Cerebellar cortex (tissue), 1 donor: ENCODE data around the gene ZNF319.

Source experiments
- DNase-seq: peaks from one replicate; pipeline ENCODE4 v3.0.0-alpha.2; 2015; ENCODE audit warnings: low spot score

The ZNF319 gene

DNA sequence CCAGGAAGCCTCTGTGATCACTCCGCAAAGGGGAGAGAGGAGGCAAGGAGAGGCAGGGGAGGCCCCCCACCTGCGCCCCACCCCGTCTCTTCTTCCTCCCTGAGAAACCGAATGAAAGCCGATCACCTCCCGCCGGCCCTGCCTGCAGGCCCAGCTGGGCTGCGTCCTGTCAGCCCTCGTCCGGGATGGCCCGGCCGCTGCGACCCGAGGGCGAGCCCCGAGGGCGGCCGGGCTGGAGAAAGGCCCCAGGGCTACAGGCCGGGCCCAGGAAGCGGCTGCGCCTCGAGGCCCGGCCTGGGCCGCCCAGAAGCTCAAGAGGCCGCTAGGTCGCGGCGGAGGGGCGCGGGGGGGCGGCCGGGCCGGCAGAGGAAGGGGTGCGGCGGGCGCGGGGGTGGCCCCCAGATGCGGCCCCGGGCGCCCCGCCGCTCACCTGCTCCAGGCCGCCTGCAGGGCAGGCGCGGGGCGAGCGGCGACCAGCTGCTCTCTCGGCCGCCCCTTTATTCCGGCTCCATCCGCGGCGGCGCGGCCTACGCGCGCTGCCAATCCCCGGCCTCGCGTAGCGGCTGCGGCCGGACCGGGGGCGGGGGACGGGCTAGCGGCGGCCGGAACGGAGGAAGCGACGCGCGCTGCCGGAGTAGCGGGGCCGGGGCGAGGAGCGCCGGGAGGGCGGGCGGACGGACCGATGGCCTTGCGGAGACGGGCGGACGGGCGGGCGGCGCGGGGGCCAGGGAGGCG lies at the start of gene ZNF319:
TSS of gene ZNF319 (minus strand) at position 702 of the 735 bp plus-strand sequence. CDS start 2,407 bp downstream, outside the sequence.
- DNase-seq = no peak

DNA sequence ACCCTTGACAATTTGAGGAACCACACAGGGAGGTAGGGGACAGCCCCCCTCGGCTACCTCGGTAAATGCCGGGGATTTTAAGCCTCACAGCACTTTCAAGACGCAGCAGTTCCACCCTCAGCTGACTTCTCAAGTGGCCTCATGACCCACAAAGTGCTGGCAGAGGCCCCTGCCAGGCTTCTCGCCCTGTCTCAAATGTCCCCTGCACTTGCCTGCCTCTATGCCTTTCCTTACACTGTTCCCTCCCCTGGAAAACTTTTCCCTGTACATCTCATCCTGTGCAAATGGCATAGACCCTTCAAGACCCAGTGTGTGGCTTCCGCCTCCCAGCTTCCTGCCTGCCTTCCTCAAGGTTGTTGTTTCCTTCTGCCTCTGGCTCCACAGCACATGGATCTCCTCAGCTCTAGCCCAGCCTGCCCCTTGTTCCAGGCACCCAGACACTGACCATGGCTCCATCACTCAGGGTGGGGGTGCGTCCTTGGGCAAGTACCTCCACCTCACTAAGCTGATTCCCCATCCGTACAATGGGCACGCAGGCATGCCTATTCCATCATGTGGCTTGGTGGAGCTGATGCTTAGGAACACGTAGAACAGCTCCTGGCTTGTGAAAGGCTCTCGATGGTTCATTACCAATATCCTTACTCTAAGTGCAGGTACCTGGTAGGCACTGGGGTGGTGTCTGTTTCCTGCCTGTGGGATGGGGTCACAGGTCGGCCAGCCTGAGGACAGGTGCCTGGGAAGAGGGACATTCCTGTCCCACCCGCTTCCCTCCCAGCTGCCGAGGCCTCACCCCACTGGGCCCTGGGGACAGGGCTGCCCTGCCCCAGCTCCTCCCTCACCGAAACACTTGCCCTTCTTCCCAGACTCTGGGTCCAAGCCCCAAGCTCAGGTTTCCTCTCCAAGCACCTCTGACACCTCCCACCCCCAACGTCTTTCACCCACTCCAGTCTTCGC lies 49.0 kb upstream of the ZNF319 start:
- no peak for DNase-seq

DNA sequence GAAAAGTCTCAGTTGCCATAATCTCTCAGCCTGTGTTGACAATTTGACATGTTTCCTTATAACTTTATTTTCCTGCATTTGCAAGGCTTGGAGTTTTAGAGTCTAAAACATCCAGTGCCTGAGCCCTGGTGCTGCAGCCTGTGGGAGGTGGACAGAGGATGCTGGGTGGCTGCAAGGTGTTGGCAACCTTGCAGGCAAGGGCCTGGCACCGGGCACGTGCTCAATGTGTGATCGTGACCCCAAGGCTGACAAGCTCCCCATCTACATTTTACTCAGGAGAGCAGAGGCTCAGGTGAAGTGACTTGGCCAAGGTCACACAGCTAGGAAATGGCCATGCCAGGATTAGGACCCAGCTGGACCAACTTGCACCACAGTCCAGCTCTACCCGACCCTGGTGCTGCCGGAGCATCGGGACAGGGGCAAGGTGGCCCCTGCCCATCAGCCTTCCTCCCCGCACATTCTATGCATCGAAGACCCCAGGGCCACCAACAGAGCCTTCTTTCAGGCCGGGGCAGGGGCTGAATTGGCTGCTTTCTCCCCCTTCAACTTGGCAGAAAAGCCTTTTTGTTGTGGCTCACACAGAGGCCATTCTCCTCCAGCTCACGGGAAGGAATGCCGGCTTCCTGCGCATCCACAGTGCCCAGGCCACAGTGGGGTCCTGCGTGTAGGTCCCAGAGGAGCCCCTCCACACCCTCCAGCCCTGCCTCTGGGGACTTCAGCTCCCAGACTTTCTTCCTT lies 48.2 kb upstream of the ZNF319 start:
- no peak for DNase-seq

DNA sequence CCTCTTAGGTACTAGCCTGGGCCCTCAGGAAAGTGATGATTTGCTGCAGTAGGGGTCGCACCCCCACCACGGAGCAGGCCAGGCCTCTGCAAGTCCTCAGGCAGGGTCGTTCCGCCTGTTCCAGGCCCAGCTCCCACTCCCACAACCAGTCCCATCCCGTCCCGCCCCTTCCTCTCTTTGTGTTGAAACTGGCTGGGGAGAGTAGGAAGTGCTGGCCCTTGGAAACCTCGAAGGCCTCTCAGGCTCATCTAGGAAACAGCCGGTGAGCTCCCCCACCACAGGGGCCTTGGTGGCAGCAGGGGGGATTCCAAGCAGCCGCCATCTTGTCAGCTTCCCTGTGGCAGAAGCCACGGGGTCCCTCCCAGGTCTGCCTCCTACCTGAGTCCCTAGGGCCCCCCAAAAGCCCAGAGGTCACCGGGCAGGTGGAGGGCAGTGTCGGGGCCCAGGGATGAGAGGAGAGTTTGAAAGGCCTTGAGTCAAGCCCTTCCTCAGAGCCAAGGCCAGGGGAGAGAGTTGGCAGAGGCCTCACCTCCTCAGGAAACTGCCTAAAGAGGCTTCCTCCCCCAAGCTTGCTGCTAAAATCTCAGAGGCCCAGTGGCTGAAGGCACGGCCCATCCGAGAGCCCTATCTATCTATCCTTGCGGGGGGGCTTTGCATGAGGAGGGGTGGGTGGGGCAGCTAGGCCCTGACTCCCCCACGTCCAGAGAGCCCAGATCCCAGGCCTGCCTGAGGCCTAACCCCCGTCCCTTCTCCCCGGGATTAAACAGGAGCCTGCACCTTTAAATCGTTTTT lies 47.3 kb upstream of the ZNF319 start:
- no peak for DNase-seq

DNA sequence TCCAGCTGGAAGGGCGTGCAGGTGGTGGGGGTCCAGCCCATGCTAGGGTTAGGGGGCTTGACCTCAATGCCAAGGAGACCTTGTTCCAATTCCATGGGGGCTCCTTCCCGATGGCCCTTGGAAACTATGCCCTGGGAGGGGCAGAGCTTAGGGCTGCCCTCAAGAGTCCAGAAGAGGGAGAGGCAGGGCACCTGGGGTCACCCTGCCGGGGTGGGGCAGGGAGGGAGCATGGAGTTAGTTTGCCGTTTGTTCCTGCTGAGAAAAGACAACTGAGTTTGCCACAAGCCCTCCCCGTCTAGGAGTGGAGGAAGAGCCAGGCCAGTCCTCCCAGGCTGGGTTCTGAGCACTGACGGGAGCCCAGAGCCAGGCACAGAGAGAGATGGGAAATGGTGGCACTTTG lies 46.5 kb upstream of the ZNF319 start:
- no peak for DNase-seq

DNA sequence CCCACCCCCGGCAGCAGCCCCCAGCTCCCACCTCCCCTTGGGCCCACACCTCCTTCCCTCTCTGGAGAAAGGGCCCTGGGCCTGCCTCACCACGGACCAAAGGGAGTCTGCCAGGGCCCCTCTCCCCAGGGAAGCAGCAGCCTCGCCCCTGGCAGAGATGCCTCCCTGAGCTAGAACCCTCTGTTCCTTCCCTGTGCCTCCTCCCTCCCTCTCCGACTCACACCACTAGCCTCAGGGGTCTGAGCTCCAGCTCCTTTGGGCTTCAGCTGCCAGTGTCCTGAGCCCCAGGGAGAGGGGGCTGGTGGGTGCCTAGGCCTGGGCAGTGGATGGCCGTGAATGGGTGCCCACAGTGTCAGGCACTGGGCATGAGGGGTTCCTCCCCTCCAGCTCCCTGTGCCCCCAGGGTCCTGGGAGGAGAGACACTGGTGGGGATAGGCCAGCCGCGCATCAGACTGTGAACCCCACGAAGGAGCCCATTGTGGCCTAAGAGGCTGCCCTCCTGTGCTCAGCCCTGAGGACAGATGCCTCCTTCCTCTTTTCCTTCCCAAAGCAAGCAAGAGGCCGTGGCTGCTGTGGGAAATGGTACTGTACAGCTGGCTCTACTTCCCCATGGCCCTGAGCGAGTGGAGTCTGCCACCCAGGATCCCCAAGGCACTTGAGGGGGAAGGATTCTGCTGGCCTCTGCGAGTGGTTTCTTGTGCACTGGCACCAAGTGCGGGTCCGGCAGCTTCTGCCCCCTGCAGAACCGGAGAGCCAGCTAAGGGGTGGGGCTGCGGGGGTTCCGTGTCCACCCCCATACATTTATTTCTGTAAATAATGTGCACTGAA lies 45.8 kb upstream of the ZNF319 start:
- no peak for DNase-seq

DNA sequence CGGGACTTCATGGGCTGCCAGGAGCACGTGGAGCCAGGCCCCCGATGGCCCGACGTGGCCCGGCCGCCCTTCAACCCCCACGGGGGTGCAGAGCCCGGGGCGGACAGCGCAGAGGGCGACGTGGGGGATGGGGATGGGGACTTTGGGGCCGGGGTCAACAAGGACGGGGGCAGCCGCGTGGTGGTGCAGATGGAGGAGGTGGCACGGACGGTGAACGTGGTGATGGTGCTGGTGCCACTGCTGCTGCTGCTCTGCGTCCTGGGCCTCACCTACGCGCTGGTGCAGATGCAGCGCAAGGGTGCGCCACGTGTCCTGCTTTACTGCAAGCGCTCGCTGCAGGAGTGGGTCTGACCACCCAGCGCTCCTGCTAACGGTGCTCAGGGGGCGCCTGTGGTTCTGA lies 44.6 kb upstream of the ZNF319 start:
- DNase-seq = no peak

DNA sequence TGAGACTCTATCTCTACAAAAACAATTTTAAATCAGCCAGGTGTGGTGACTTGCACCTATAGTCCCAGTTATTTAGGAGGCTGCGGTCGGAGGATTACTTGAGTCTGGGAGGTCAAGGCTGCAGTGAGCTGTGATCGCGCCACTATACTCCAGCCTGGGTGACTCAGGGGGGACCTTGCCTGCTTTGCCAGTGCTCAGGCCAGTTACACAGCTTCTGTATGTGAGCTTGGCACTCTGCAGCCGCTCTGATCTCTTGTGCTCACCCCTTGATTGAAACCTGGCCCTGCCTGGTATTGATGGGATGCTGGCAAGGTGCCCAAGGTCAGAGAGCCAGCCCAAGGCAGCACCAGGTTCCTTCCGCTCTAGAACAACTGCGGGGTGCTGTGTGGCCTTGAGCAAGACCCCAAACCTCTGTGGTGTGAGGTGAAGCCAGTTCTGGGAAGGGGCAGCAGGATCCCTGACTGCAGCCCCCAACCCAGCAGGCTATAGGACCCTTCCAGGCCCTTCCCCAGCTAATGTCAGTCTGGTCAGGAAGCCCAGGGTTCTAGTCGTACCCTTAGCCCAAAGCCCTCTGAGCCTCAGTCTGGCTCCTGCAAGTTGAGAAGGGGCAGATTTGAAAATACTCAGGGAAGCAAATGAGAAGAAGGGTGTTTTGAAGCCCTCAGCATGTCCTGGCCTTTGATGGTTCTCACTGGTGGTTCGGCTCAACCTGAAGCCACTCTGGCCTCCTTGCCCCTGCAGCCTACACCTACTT lies 44.0 kb upstream of the ZNF319 start:
- DNase-seq = no peak

DNA sequence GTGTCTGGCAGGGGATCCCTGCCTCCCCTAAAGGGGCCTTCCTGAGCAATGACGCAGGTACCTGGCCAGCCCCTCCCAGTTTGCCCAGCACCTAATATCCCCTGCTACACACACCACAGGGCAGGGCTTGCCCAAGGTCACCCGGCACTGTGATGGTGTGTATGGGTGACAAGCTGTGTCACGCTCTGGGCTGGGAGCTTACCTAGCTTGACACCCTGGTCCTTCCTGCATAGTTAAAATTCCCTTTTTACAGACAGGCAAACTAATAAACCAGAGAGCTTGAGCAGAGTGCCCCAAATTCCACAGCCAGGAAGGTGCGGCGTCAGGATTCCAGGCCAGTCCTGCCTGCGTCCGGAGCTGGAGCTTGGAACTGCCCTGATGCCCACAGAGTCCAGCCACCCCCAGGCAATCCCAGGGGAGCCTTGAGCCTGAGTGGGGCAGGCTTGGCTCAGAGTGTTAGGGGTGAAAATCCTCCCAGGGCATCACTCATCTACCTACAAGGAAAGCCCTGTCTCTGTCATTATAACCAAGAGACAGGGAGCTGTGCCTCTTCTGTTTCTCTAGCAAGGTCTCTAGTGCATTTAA lies 43.2 kb upstream of the ZNF319 start:
- no peak for DNase-seq

DNA sequence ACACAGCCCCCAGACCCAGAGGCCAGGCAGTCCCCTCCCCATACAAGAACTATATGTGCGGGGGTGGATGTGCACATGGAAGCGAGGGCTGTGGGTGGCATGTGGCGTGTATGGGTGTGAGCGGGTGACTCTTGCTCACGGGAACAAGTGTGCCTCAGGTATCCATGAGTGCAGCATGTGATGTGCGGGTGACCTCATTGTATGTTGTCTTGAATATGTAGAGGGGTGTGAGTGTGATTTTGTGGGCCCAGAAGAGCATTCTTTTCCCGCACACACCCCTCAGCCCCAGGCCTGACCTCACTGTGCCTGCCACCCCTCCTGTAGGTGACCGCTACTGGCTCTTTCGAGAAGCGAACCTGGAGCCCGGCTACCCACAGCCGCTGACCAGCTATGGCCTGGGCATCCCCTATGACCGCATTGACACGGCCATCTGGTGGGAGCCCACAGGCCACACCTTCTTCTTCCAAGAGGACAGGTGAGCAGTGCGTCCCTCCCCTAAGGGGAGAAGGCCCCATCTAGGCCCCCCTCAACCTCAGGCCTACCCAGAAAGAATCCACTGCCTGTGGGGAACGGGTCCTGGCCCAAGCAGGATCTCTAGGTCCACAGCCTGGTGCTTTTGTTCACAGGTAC lies 42.5 kb upstream of the ZNF319 start:
- no peak for DNase-seq

DNA sequence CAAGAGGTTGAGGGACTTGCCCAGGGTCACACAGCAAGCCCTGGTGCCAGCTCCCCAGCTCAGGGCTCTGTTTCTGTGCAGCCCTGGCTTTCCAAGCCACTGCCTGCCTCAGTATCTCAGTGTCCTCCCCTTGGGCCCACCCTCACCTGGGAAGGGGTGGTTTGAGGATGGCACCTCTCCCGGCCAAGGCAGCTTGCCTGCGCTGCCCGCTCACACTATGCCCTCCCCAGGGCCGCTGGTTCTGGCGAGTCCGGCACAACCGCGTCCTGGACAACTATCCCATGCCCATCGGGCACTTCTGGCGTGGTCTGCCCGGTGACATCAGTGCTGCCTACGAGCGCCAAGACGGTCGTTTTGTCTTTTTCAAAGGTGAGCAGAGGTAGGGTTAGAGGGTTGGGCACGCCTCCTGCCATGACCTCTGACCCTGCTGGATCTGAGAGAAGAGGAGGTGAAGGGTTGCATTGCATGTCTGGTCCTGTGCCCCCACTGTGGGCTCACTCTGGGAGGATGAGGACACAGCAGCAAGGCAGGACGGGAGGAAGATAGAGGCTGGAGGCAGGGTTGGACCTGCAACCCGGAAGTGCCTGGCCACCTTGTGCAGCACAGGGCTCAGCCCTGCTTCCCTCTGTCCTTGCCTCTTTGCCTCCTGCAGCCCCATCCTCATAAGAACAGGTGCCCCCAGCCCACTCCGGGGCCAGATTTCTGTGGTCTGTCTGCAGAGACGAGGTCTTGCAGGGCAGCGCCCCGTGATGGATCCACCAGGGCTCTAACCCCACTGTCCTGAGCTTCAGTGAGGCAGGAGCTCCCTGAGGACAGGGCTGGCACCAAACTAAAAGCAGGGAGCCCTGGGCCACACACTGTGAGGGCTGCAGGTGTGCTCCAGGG lies 41.8 kb upstream of the ZNF319 start:
- DNase-seq = no peak

DNA sequence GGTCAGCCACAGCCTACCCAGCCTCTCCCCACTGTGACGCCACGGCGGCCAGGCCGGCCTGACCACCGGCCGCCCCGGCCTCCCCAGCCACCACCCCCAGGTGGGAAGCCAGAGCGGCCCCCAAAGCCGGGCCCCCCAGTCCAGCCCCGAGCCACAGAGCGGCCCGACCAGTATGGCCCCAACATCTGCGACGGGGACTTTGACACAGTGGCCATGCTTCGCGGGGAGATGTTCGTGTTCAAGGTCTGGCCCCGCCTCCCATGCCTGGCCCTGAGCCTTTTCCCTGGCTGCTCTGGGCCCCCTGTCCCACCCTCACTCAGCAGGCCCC lies 41.1 kb upstream of the ZNF319 start:
- no peak for DNase-seq

DNA sequence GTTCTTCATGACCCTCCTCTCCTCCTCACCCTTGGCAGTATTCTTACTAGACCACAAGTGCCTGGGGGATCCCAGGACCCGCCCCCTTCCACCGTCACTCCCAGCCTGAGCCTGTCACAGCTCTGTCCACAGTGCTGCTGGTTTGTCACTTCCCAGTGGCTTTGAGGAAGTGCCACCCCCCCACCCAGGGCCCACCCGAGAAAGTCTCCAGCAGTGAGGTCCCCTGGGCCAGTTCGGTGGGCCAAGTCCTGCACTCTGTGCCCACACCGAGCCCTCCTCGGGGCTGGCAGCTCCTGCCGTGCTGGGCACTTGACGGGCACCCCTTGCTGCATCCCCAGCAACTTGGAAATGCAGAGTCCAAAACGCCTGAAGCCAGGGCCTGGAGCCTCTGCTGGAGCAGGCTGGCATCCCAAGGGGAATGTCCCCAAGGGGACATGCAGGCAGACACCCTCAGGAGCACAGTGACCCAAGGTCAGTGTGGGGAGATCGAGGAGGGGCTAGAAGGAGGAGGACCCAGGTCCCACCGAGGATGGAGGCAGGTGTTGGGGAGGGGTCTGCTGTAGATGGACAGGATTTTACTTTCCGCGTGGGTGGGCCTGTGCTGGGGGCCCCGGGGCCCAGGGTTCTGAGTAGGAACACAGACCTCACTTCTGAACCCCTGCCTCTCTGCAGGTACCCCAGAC lies 40.6 kb upstream of the ZNF319 start:
- no peak for DNase-seq

DNA sequence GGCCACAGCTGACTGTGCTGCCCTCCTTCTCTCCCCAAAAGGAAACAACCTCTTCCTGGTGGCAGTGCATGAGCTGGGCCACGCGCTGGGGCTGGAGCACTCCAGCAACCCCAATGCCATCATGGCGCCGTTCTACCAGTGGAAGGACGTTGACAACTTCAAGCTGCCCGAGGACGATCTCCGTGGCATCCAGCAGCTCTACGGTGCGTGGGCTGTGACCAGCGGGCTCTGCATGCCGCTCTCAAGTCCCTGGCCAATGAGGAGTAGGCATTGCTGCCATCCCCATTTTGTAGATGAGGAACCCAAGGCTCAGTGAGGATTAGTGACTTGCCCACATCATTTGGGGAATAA lies 40.0 kb upstream of the ZNF319 start:
- no peak for DNase-seq

DNA sequence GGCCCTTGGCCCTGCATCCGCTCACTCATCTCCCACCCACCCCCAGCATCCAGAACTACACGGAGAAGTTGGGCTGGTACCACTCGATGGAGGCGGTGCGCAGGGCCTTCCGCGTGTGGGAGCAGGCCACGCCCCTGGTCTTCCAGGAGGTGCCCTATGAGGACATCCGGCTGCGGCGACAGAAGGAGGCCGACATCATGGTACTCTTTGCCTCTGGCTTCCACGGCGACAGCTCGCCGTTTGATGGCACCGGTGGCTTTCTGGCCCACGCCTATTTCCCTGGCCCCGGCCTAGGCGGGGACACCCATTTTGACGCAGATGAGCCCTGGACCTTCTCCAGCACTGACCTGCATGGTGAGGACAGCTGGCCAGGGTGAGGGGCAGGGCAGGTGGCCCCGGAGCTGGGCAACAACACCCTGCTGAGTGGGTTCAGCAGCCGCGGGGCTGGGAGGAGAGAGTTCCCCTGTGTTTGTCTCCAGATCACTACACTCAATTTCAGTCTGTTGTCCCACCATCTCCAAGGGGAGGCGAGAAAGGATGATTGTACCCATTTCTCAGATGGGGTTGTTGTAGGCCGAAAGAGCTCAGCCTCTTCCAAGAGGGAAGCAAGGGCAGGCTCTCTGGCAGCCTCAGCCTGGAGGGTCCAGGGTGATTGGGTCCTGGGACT lies 39.5 kb upstream of the ZNF319 start:
- no peak for DNase-seq

DNA sequence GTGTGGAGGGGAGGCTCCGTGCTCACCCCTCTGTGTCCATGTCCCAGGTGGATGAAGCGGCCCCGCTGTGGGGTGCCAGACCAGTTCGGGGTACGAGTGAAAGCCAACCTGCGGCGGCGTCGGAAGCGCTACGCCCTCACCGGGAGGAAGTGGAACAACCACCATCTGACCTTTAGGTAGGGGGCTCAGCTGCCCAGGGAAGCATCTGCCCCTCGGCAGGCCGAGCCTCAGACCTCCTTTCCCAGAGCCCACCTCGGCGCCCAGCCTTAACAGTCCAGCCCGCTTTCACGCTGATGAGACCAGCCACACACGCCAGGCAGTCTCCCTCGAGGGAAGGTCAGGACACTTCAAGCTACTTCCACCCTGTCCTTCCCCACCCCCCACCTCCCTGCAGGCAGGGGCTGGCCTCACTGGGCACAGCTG lies 37.8 kb upstream of the ZNF319 start:
- no peak for DNase-seq

DNA sequence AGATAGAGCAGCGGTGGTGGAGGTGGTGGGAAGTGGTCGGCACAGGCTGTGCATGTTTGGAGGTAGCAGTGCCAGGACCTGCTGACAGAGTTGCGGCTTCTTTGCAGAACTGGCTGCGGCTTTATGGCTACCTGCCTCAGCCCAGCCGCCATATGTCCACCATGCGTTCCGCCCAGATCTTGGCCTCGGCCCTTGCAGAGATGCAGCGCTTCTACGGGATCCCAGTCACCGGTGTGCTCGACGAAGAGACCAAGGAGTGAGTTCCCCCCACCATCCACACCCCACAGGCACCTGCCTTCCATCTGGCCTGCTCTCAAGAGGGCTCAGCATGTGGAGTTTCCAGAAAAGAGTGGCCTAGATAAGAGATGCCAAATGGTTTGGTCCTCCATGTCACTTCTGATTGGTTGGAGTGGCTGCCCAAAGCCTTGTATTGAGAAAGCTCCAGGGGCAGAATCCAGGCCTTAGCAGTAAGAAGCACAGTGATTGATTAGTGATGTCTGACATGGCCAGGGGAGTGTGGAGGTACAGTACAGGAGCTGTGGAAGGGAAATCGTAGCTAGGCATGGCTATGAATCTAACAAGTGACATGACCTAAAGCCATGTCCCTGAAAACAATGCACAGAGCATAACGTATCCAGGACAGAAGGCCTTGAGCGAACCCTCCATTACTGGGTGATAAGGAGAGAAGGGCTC lies 37.0 kb upstream of the ZNF319 start:
- DNase-seq = peak; percentile 62
